MCF 10A (cell line): ENCODE data around the gene COL4A1. TPM values are rescaled to one million over a fixed set of nuclear protein-coding genes. Genes with fewer than 3 reads are reported as not detected.
A peak's percentile ranks its signal among the peaks of the same experiment; 100 is the strongest.

Experiments used
- BruUV-seq: library from RNA; stranded (reverse); fragments of 400-500 nt; replicated peaks from 2 replicates; lab custom pipeline; 2021; lab: Mats Ljungman, UMichigan
- CTCF ChIA-PET: fragments of 300-600 bp; sonication (Branson Sonifier 250); formaldehyde crosslinking; extraction: SDS; loops from one replicate; lab custom pipeline; 2021; ENCODE audit warnings: antibody characterized with exemption, inconsistent platforms; lab: Yijun Ruan, JAX
- POLR2A ChIA-PET: fragments of 300-600, 350-650 bp; sonication (Branson Sonifier 250); formaldehyde crosslinking; extraction: SDS; loops from one replicate; lab custom pipeline; 2020; ENCODE audit warnings: antibody characterized with exemption, inconsistent platforms; lab: Yijun Ruan, JAX
- DNase-seq: peaks from one replicate; pipeline ENCODE4 v3.0.0-alpha.2; 2018; ENCODE audit not compliant: unreplicated experiment
- H3K27ac Mint-ChIP-seq: one replicate; pipeline ENCODE4 v1.8.0; 2022; ENCODE audit warnings: mild to moderate bottlenecking, low read depth, mixed read lengths; ENCODE audit not compliant: unreplicated experiment
- H3K27me3 Mint-ChIP-seq: one replicate; pipeline ENCODE4 v1.8.0; 2022; ENCODE audit warnings: mixed read lengths; ENCODE audit not compliant: insufficient read depth, unreplicated experiment
- H3K36me3 Mint-ChIP-seq: one replicate; pipeline ENCODE4 v1.8.0; 2022; ENCODE audit warnings: mild to moderate bottlenecking, moderate library complexity, mixed read lengths; ENCODE audit not compliant: insufficient read depth, unreplicated experiment
- H3K4me1 Mint-ChIP-seq: one replicate; pipeline ENCODE4 v1.8.0; 2022; ENCODE audit warnings: mixed read lengths; ENCODE audit not compliant: insufficient read depth, unreplicated experiment
- H3K4me3 Mint-ChIP-seq: one replicate; pipeline ENCODE4 v1.8.0; 2022; ENCODE audit warnings: mild to moderate bottlenecking, moderate library complexity, mixed read lengths; ENCODE audit not compliant: unreplicated experiment
- H3K9me3 Mint-ChIP-seq: one replicate; pipeline ENCODE4 v1.8.0; 2022; ENCODE audit warnings: mixed read lengths; ENCODE audit not compliant: unreplicated experiment
- CTCF ChIP-seq: fragments of 200-600 bp; IDR thresholded peaks from one replicate; pipeline ENCODE4 v1.8.0; 2022; ENCODE audit warnings: antibody characterized with exemption, mild to moderate bottlenecking; ENCODE audit not compliant: unreplicated experiment
- intact Hi-C: fragments of 100-400 bp; cut with micrococcal nuclease; formaldehyde crosslinking; loops from 2 replicates; pipeline ENCODE4 v1.14.1; 2022
- total RNA-seq: library from RNA; stranded (reverse); gene quantifications from 2 replicates; pipeline ENCODE4 v1.2.3, GENCODE V29; 2022

COL4A1 gene
- total RNA-seq, 1 experiment from 2014 or later, result 42.1 TPM

GRCh38 chr13:110286833-110287819 is 19.8 kb downstream of the COL4A1 start:
- CTCF ChIA-PET, result no interaction called here
- intact Hi-C loops, result no loop called here
- no peak for DNase-seq
- peaks cover 5% of the 10 kb centered on the region for H3K36me3 Mint-ChIP-seq
- BruUV-seq, result no TSS peak
- H3K27ac Mint-ChIP-seq, result peak overlapping the region; percentile 28
- no peak for TF ChIP-seq CTCF
- POLR2A ChIA-PET, result no interaction called here
- H3K4me1 Mint-ChIP-seq, result no peaks in the 10 kb centered on the region
- H3K27me3 Mint-ChIP-seq, result no peaks in the 10 kb centered on the region
- H3K4me3 Mint-ChIP-seq, result no peak overlapping the region
- no peaks in the 10 kb centered on the region for H3K9me3 Mint-ChIP-seq

DNA sequence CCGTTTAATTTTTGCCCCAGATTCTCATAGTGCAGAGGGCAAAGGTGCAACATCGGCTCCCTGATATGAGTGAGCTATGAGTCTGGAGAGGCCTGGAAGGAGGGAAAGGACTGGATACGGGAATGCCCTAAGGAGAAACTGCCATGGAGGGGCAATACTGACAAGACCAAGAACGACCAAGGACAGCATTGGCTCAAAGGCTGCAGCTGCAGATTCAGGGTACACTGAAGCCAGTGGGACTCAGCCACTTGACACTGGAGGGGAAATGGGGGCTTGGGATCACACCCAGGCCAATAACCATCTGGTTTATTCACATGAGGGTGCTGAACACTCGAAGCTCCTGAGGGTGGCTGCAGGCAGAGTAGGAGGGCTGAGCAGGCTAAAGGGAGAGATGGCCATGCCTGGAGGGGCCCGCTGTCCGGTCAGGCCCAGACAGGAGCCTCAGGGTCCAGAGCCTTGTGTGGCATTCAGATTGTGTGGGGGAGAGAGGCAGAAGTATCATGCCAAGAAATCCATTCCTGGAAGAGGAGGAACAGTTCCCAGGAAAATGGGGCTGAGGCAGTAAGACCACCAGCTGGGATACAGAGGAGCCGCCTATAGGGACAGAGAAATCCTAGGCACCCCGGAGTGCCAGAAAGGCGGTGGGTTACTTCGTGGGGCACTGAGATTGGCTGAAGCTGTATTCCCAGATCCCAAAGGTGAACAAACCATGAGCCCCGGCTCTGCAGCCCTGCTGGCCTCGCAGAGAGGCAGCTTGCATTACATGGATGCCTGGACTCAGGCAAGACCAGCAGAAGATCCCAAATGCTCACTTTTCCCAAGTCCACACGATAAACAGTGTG is 20.7 kb downstream of the COL4A1 start:
- ChIA-PET POLR2A (no interaction called here), CTCF (interaction anchor here (1.9 kb wide), 1 partner anchor 11 kb away, joined by 6 read pairs; no protein-coding TSS in a partner anchor)
- Mint-ChIP-seq H3K4me1 (no peaks in the 10 kb centered on the region), H3K36me3 (peaks cover 5% of the 10 kb centered on the region), H3K27me3 (no peaks in the 10 kb centered on the region), H3K27ac (no peak overlapping the region), H3K4me3 (no peak overlapping the region), H3K9me3 (no peaks in the 10 kb centered on the region)
- no peak for TF ChIP-seq CTCF
- intact Hi-C loops, result no loop called here
- DNase-seq, result no peak
- BruUV-seq, result no TSS peak

GRCh38 chr13:110284779-110285484 is 22.0 kb downstream of the COL4A1 start:
- H3K9me3 Mint-ChIP-seq, result no peaks in the 10 kb centered on the region
- H3K4me1 Mint-ChIP-seq, result no peaks in the 10 kb centered on the region
- intact Hi-C loops, result no loop called here
- TF ChIP-seq CTCF, result no peak
- DNase-seq, result peak; percentile 33
- CTCF ChIA-PET, result interaction anchor here (0.5 to 1.9 kb wide), 3 partner anchors 10 to 225 kb away, joined by 3 to 6 read pairs (median 3); no protein-coding TSS in a partner anchor
- no peaks in the 10 kb centered on the region for H3K27me3 Mint-ChIP-seq
- POLR2A ChIA-PET, result no interaction called here
- no peaks in the 10 kb centered on the region for H3K36me3 Mint-ChIP-seq
- no peak overlapping the region for H3K27ac Mint-ChIP-seq
- no peak overlapping the region for H3K4me3 Mint-ChIP-seq
- BruUV-seq, result no TSS peak
